Endothelial cell of umbilical vein (primary cell): ENCODE results near the gene LIPH. TPM values are rescaled to one million over a fixed set of nuclear protein-coding genes. Genes with fewer than 3 reads are reported as not detected.

Experiments
- BruUV-seq: library from RNA; stranded (reverse); fragments of 400-500 nt; replicated peaks from 2 replicates; lab custom pipeline; 2021; lab: Mats Ljungman, UMichigan
- CTCF ChIA-PET: fragments of 300-600, 350-600 bp; sonication (Branson Sonifier 250); formaldehyde crosslinking; loops from one replicate; lab custom pipeline; 2021; ENCODE audit warnings: antibody characterized with exemption, inconsistent platforms; lab: Charles Lee
- POLR2A ChIA-PET: fragments of 300-600, 350-600 bp; sonication (Branson Sonifier 250); formaldehyde crosslinking; loops from one replicate; lab custom pipeline; 2021; ENCODE audit warnings: antibody characterized with exemption, inconsistent platforms; lab: Charles Lee
- DNase-seq: peaks from one replicate; pipeline ENCODE4 v3.0.0-alpha.2; 2011; ENCODE audit warnings: low read depth, low spot score
- FAIRE-seq: peaks from 2 replicates; lab custom pipeline; 2011; peaks lifted over from hg19 to GRCh38; lab: Jason Lieb, UNC
- H2AFZ ChIP-seq: 2 replicates; pipeline ENCODE4 v1.6.0; 2012; ENCODE audit warnings: low read depth, low read length, control low read depth, inconsistent platforms
- H3K27ac ChIP-seq: 2 replicates; pipeline ENCODE4 v1.5.1; 2011; ENCODE audit warnings: low read depth, mild to moderate bottlenecking, control low read depth, low read length, moderate library complexity; ENCODE audit not compliant: insufficient read depth
- H3K27me3 ChIP-seq, 2 experiments: 2 replicates each; pipeline versions ENCODE4 v1.6.0 to v1.6.1; 2011; ENCODE audit warnings: low read length in 2 of 2, mixed read lengths in 1 of 2; ENCODE audit not compliant: control insufficient read depth in 2 of 2, insufficient read depth in 2 of 2
- H3K36me3 ChIP-seq, 2 experiments: 2 replicates in 1 of 2; 3 replicates in 1 of 2; pipeline ENCODE4 v1.5.1; 2011; ENCODE audit warnings: low read length in 2 of 2, mild to moderate bottlenecking in 1 of 2, moderate library complexity in 1 of 2; ENCODE audit not compliant: control insufficient read depth in 2 of 2, insufficient read depth in 2 of 2; ENCODE audit errors: extremely low read depth in 1 of 2
- H3K4me1 ChIP-seq: 3 replicates; pipeline ENCODE4 v1.5.1; 2011; ENCODE audit warnings: mild to moderate bottlenecking, low read length; ENCODE audit not compliant: control insufficient read depth, insufficient read depth; ENCODE audit errors: extremely low read depth
- H3K4me2 ChIP-seq: 2 replicates; pipeline ENCODE4 v1.6.1; 2011; ENCODE audit warnings: low read length, control low read depth, mixed read lengths; ENCODE audit not compliant: insufficient read depth
- H3K4me3 ChIP-seq, 3 experiments: fragments of 200-600 bp in 1 of 3; sonication (generic), shearing (Covaris generic) in 1 of 3; replicated peaks in 1 of 3; 2 replicates each; pipeline ENCODE4 v1.5.1; 2011 to 2016; ENCODE audit warnings: control low read depth in 3 of 3, low read length in 3 of 3, mild to moderate bottlenecking in 2 of 3, inconsistent platforms in 1 of 3, low read depth in 1 of 3, moderate library complexity in 1 of 3; ENCODE audit not compliant: insufficient read depth in 1 of 3
- H3K79me2 ChIP-seq: 2 replicates; pipeline ENCODE4 v1.6.0; 2012; ENCODE audit warnings: low read length, inconsistent platforms; ENCODE audit not compliant: control insufficient read depth, insufficient read depth
- H3K9ac ChIP-seq: replicated peaks from 2 replicates; pipeline ENCODE3; 2011; ENCODE audit warnings: low read length, control low read depth; ENCODE audit not compliant: insufficient read depth; ENCODE audit errors: extremely low read depth
- H3K9me1 ChIP-seq: replicated peaks from 3 replicates; pipeline ENCODE4 v1.6.0; 2011; ENCODE audit warnings: mild to moderate bottlenecking, low read length; ENCODE audit not compliant: control insufficient read depth, insufficient read depth; ENCODE audit errors: extremely low read depth
- H3K9me3 ChIP-seq: replicated peaks from 2 replicates; pipeline ENCODE4 v1.5.1; 2012; ENCODE audit warnings: low read length, inconsistent platforms; ENCODE audit not compliant: control insufficient read depth, insufficient read depth
- H4K20me1 ChIP-seq: replicated peaks from 2 replicates; pipeline ENCODE3; 2011; ENCODE audit warnings: mild to moderate bottlenecking, low read length; ENCODE audit not compliant: control insufficient read depth, insufficient read depth; ENCODE audit errors: extremely low read depth
- EZH2 ChIP-seq: IDR thresholded peaks from 2 replicates; pipeline ENCODE4 v1.6.1; 2012; ENCODE audit warnings: borderline replicate concordance, low read depth, mild to moderate bottlenecking, moderate library complexity, low read length, inconsistent platforms; ENCODE audit not compliant: severe bottlenecking
- FOS ChIP-seq: IDR thresholded peaks from 2 replicates; pipeline ENCODE4 v1.6.1; 2011; ENCODE audit warnings: mild to moderate bottlenecking, low read length, moderate library complexity, borderline replicate concordance; ENCODE audit not compliant: insufficient read depth
- GATA2 ChIP-seq: IDR thresholded peaks from 2 replicates; pipeline ENCODE4 v1.7.0; 2011; ENCODE audit warnings: low read depth, mild to moderate bottlenecking, moderate library complexity, mixed read lengths, low read length; ENCODE audit not compliant: insufficient read length, insufficient read depth
- JUN ChIP-seq: IDR thresholded peaks from 2 replicates; pipeline ENCODE4 v1.6.1; 2011; ENCODE audit warnings: borderline replicate concordance, low read depth; ENCODE audit not compliant: insufficient read length, insufficient read depth
- MYC ChIP-seq: IDR thresholded peaks from one replicate; pipeline ENCODE4 v1.6.1; 2011; ENCODE audit warnings: mild to moderate bottlenecking, low read depth, low read length
- POLR2A ChIP-seq: IDR thresholded peaks from 2 replicates; pipeline ENCODE4 v1.6.1; 2012; ENCODE audit warnings: low read depth, mild to moderate bottlenecking, control low read depth, low read length
- POLR2AphosphoS5 ChIP-seq: IDR thresholded peaks from 2 replicates; pipeline ENCODE4 v1.6.1; 2012; ENCODE audit warnings: low read depth, mild to moderate bottlenecking, control low read depth, low read length, moderate library complexity; ENCODE audit not compliant: insufficient read depth
- dilution Hi-C: fragments of 300-500 bp; cut with MboI; formaldehyde crosslinking; loops from one replicate; pipeline ENCODE4 v1.15.0; 2019; ENCODE audit warnings: low sequenced_read_pairs; ENCODE audit not compliant: extremely low pct_ligation_motif_present
- intact Hi-C: fragments of 100-400 bp; cut with micrococcal nuclease; formaldehyde crosslinking; loops from one replicate; pipeline ENCODE4 v1.10.0; 2022
- polyA plus RNA-seq, 4 experiments: library from polyadenylated mRNA; depleted of rRNA in 3 of 4; stranded (reverse) in 3 of 4; unstranded in 1 of 4; fragments of >200 nt; gene quantifications; 2 replicates each; pipeline versions ENCODE4 v1.2.1 to v1.2.3, GENCODE V29; 2011 to 2012; ENCODE audit warnings: missing spikeins in 1 of 4
- total RNA-seq: library from RNA; stranded (reverse); gene quantifications from 2 replicates; pipeline ENCODE4 v1.2.3, GENCODE V29; 2021
- TF ChIP-seq, protein P1 (sequence below), 2 donors: IDR thresholded peaks; 1 replicate in 1 of 2; 2 replicates in 1 of 2; pipeline ENCODE4 v1.5.1; 2011; ENCODE audit warnings: low read length in 2 of 2, mild to moderate bottlenecking in 2 of 2, moderate library complexity in 2 of 2, control low read depth in 1 of 2, inconsistent platforms in 1 of 2, low read depth in 1 of 2; ENCODE audit not compliant: insufficient read depth in 1 of 2; ENCODE audit errors: extremely low read depth in 1 of 2
- TF ChIP-seq, protein P2 (sequence below): IDR thresholded peaks from 2 replicates; pipeline ENCODE4 v1.6.1; 2011; ENCODE audit not compliant: insufficient read depth, insufficient read length

Gene LIPH
- total and polyA plus RNA-seq, 2 donors (not counting 3 experiments of a cell fraction or from before 2014, with no cell fraction given): not detected

DNA sequence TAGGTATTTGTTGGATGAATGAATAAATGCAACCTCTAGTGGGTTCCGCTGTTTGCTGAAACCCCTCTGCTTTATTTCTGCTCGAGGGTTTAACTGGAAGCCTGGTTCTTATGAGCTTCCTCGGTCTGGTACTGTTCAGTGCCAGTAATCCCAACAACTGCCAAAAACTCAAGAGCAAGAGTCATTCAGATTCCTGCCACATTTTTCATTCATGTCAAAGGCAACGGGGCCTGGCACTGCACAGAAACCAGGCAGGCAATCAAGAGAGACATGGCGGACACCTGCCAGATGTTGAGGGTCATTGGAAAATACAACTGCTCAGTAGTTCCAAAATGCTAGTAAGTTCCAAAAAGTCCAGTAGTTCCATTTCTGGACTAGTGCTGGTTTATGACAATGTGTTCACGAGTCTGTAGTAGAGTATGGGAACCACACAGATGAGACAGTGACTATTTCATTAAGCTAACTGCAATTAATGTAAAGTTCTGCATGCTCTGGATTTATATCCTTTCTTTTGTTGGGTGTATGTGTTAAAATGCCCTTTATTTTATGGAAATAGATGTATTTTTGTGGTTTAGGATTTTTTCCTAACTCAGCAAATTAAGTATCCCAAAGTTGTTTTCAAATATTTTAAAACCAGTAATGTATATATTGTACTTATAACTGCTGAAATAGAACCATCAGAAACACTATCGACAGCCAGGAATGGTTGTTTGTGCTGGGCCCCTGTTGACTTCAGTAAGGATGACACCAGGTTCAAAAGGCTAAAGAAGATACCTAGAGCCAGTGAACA, 30.8 kb downstream of the LIPH start:
- no TSS peak for BruUV-seq
- POLR2A ChIA-PET: no interaction called here
- Histone ChIP-seq H3K4me3 (no peak overlapping the region), H3K4me2 (no peak overlapping the region), H3K9me1 (no peaks in the 10 kb centered on the region), H3K79me2 (no peaks in the 10 kb centered on the region), H2AFZ (no peak overlapping the region), H3K4me1 (no peaks in the 10 kb centered on the region), H3K27ac (no peak overlapping the region), H3K36me3 (no peaks in the 10 kb centered on the region), H4K20me1 (no peaks in the 10 kb centered on the region), H3K27me3 (no peaks in the 10 kb centered on the region), H3K9ac (no peak overlapping the region), H3K9me3 (no peaks in the 10 kb centered on the region)
- TF ChIP-seq FOS (no peak), POLR2AphosphoS5 (no peak), GATA2 (no peak)
- CTCF ChIA-PET: no interaction called here
- DNase-seq (no peak), FAIRE-seq (no peak)
- dilution Hi-C loops: no loop called here
- intact Hi-C loops: no loop called here

DNA sequence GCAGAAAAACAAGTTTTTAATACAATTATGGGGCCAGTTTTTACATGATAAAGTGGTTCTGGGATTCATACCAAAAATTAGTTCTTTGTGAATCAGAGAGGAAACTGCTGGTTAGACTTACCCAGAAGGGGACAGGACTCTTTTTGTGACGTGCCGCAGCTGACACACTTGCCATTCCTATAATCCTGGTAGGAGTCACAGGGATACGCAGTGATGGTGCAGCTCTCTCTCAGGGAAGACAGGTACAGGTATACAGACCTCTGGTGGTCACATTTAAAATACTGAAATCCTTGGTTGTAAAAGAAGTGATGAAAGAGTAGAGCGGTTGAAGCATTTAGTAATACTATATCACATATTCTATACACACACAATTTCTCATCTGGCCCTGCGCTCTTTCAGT, 33.4 kb downstream of the LIPH start:
- intact Hi-C loops: no loop called here
- Histone ChIP-seq H3K36me3 (no peaks in the 10 kb centered on the region), H3K27me3 (no peaks in the 10 kb centered on the region), H3K4me2 (no peak overlapping the region), H3K79me2 (no peaks in the 10 kb centered on the region), H2AFZ (no peak overlapping the region), H3K27ac (no peak overlapping the region), H3K9me1 (no peaks in the 10 kb centered on the region), H3K9me3 (no peaks in the 10 kb centered on the region), H4K20me1 (no peaks in the 10 kb centered on the region), H3K4me3 (no peak overlapping the region), H3K4me1 (no peaks in the 10 kb centered on the region), H3K9ac (no peak overlapping the region)
- ChIA-PET POLR2A (no interaction called here), CTCF (interaction anchor here (1.1 kb wide), 1 partner anchor 58 kb away, joined by 3 read pairs; no protein-coding TSS in a partner anchor)
- TF ChIP-seq POLR2AphosphoS5 (no peak), FOS (no peak), EZH2 (no peak), JUN (no peak), MYC (no peak), GATA2 (no peak), POLR2A (no peak)
- TF ChIP-seq, protein P1, sequence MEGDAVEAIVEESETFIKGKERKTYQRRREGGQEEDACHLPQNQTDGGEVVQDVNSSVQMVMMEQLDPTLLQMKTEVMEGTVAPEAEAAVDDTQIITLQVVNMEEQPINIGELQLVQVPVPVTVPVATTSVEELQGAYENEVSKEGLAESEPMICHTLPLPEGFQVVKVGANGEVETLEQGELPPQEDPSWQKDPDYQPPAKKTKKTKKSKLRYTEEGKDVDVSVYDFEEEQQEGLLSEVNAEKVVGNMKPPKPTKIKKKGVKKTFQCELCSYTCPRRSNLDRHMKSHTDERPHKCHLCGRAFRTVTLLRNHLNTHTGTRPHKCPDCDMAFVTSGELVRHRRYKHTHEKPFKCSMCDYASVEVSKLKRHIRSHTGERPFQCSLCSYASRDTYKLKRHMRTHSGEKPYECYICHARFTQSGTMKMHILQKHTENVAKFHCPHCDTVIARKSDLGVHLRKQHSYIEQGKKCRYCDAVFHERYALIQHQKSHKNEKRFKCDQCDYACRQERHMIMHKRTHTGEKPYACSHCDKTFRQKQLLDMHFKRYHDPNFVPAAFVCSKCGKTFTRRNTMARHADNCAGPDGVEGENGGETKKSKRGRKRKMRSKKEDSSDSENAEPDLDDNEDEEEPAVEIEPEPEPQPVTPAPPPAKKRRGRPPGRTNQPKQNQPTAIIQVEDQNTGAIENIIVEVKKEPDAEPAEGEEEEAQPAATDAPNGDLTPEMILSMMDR (IDR thresholded peaks at IDR 0.05; ENCODE audit: extremely low read depth in 1 of 2, insufficient read depth in 1 of 2, low read depth in 1 of 2, low read length in 2 of 2): no peak
- TF ChIP-seq, protein P2, sequence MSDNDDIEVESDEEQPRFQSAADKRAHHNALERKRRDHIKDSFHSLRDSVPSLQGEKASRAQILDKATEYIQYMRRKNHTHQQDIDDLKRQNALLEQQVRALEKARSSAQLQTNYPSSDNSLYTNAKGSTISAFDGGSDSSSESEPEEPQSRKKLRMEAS: no peak
- DNase-seq (no peak), FAIRE-seq (no peak)
- no TSS peak for BruUV-seq
- dilution Hi-C loops: no loop called here
